H1 (cell line): Measurements from ENCODE around the gene MPST. TPM values are rescaled to one million over a fixed set of nuclear protein-coding genes. Genes with fewer than 3 reads are reported as not detected.

ENCODE experiments used
- polyA plus RNA-seq, 7 experiments: library from polyadenylated mRNA; depleted of rRNA in 3 of 7; stranded (reverse) in 5 of 7; unstranded in 2 of 7; fragments of >200 nt in 5 of 7; fragments of 200-250 nt in 2 of 7; gene quantifications; 1 replicate in 5 of 7; 2 replicates in 1 of 7; 4 replicates in 1 of 7; pipeline versions ENCODE4 v1.2.1 to v1.2.3, GENCODE V29; 2011 to 2013; ENCODE audit warnings: missing spikeins in 2 of 7, mixed read lengths in 2 of 7
- total RNA-seq: library from RNA; stranded (reverse); fragmentation: NEBNext Ultra II Directional; extraction: Animal tissue kit (Norgen Biotek cat#: 25700); gene quantifications from 2 replicates; pipeline ENCODE4 v1.2.1, GENCODE V29; 2021
- TF ChIP-seq, protein P1 (sequence below), 3 experiments: IDR thresholded peaks; 1 replicate in 2 of 3; 2 replicates in 1 of 3; pipeline versions ENCODE4 v1.5.1 to v1.6.1; 2011; ENCODE audit warnings: low read length in 3 of 3, mild to moderate bottlenecking in 3 of 3, inconsistent platforms in 2 of 3, low read depth in 1 of 3, moderate library complexity in 1 of 3; ENCODE audit not compliant: insufficient read depth in 1 of 3; ENCODE audit errors: control extremely low read depth in 1 of 3

The MPST gene
- total and polyA plus RNA-seq, 2 of the 8 experiments (the other 6 are each of a cell fraction or from before 2014, with no cell fraction given), result 86.0 to 124 TPM

DNA sequence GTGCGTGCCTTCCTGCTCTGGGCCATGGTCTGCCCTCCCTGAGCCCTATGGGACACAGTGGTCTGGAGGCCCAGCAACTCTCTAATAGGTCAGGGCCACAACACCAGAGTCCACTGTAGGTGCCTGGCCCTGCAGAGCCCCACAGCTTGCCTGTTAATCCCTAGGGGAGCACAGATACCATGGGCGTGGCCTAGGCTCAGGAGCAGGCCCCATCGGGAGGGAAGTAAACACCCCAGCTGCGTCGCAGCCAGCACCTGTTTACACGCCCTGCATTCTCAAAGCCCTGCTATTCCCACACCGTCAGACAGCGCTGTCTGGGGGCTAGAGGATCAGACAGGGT, 34.5 kb downstream of the MPST start (continued):
- TF ChIP-seq, protein P1, sequence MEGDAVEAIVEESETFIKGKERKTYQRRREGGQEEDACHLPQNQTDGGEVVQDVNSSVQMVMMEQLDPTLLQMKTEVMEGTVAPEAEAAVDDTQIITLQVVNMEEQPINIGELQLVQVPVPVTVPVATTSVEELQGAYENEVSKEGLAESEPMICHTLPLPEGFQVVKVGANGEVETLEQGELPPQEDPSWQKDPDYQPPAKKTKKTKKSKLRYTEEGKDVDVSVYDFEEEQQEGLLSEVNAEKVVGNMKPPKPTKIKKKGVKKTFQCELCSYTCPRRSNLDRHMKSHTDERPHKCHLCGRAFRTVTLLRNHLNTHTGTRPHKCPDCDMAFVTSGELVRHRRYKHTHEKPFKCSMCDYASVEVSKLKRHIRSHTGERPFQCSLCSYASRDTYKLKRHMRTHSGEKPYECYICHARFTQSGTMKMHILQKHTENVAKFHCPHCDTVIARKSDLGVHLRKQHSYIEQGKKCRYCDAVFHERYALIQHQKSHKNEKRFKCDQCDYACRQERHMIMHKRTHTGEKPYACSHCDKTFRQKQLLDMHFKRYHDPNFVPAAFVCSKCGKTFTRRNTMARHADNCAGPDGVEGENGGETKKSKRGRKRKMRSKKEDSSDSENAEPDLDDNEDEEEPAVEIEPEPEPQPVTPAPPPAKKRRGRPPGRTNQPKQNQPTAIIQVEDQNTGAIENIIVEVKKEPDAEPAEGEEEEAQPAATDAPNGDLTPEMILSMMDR (IDR thresholded peaks at IDR 0.05; ENCODE audit: control extremely low read depth in 1 of 3, insufficient read depth in 1 of 3, low read depth in 1 of 3, low read length in 3 of 3), result no peak
